Activated naive CD4-positive, alpha-beta T cell treated with anti-CD3 and anti-CD28 coated beads for 36 hours (primary cell): ENCODE measurements around the gene PALB2. TPM values are rescaled to one million over a fixed set of nuclear protein-coding genes. Genes with fewer than 3 reads are reported as not detected.
"Not testable (repeated sequence)": the region's sequence is repeated elsewhere in the genome, so short reads cannot be mapped to it uniquely, and the experiment has no call there.

ENCODE experiments used
- CTCF ChIA-PET: fragments of 350-600 bp; sonication (Branson Sonifier 250); formaldehyde crosslinking; loops from one replicate; lab custom pipeline; 2021; ENCODE audit warnings: antibody characterized with exemption; lab: Charles Lee
- DNase-seq: peaks from one replicate; pipeline ENCODE4 v3.0.0-alpha.2; 2020
- H3K27ac Mint-ChIP-seq: one replicate; pipeline ENCODE4 v1.8.0; 2021; ENCODE audit warnings: mild to moderate bottlenecking, mixed read lengths
- H3K27me3 Mint-ChIP-seq: one replicate; pipeline ENCODE4 v1.8.0; 2021; ENCODE audit warnings: low read depth, mixed read lengths
- H3K36me3 Mint-ChIP-seq: one replicate; pipeline ENCODE4 v1.8.0; 2021; ENCODE audit warnings: low read depth, mixed read lengths
- H3K4me1 Mint-ChIP-seq: one replicate; pipeline ENCODE4 v1.8.0; 2021; ENCODE audit warnings: low read depth, mixed read lengths
- H3K4me3 Mint-ChIP-seq: one replicate; pipeline ENCODE4 v1.8.0; 2021; ENCODE audit warnings: mild to moderate bottlenecking, moderate library complexity, mixed read lengths
- H3K9me3 Mint-ChIP-seq: one replicate; pipeline ENCODE4 v1.8.0; 2021; ENCODE audit warnings: mixed read lengths
- intact Hi-C: fragments of 100-400 bp; cut with micrococcal nuclease; formaldehyde crosslinking; loops from one replicate; pipeline ENCODE4 v1.15.1; 2023
- total RNA-seq, 2 experiments: library from RNA; stranded (reverse); gene quantifications; one replicate each; pipeline ENCODE4 v1.2.3, GENCODE V29; 2021

PALB2 gene
- total RNA-seq, 2 experiments from 2014 or later = 17.8 to 18.1 TPM

GRCh38 chr16:23631874-23632273 lies 9.2 kb downstream of the PALB2 start:
- H3K27me3 Mint-ChIP-seq, CTCF ChIA-PET, H3K27ac Mint-ChIP-seq, DNase-seq, intact Hi-C loops, H3K9me3 Mint-ChIP-seq, H3K4me3 Mint-ChIP-seq: not testable (repeated sequence)
- peaks cover 21% of the 10 kb centered on the region for H3K4me1 Mint-ChIP-seq
- H3K36me3 Mint-ChIP-seq = peaks cover 46% of the 10 kb centered on the region

GRCh38 chr16:23629516-23629915 lies 11.6 kb downstream of the PALB2 start:
- Mint-ChIP-seq H3K36me3 (peaks cover 47% of the 10 kb centered on the region), H3K4me1 (peaks cover 19% of the 10 kb centered on the region), H3K27me3 (no peaks in the 10 kb centered on the region), H3K9me3 (no peaks in the 10 kb centered on the region), H3K4me3 (no peak overlapping the region), H3K27ac (no peak overlapping the region)
- DNase-seq = no peak
- intact Hi-C loops = no loop called here
- CTCF ChIA-PET = no interaction called here

GRCh38 chr16:23624092-23624491 lies 17.0 kb downstream of the PALB2 start:
- peaks cover 47% of the 10 kb centered on the region for H3K36me3 Mint-ChIP-seq
- H3K9me3 Mint-ChIP-seq = no peaks in the 10 kb centered on the region
- H3K4me3 Mint-ChIP-seq = no peak overlapping the region
- intact Hi-C loops = no loop called here
- no peaks in the 10 kb centered on the region for H3K27me3 Mint-ChIP-seq
- CTCF ChIA-PET = no interaction called here
- no peak overlapping the region for H3K27ac Mint-ChIP-seq
- H3K4me1 Mint-ChIP-seq = no peaks in the 10 kb centered on the region
- no peak for DNase-seq

GRCh38 chr16:23615805-23616204 lies 25.3 kb downstream of the PALB2 start:
- intact Hi-C loops = no loop called here
- Mint-ChIP-seq H3K27ac (no peak overlapping the region), H3K4me3 (no peak overlapping the region), H3K9me3 (no peaks in the 10 kb centered on the region), H3K27me3 (no peaks in the 10 kb centered on the region), H3K4me1 (no peaks in the 10 kb centered on the region), H3K36me3 (peaks cover 31% of the 10 kb centered on the region)
- no peak for DNase-seq
- CTCF ChIA-PET = interaction anchor here (0.6 to 0.7 kb wide), 2 partner anchors 58 to 180 kb away, joined by 3 to 4 read pairs; partner anchors contain the start of gene UBFD1

GRCh38 chr16:23611936-23612335 lies 29.2 kb downstream of the PALB2 start:
- DNase-seq = no peak
- intact Hi-C loops = no loop called here
- no peak overlapping the region for H3K4me3 Mint-ChIP-seq
- peaks cover 24% of the 10 kb centered on the region for H3K36me3 Mint-ChIP-seq
- CTCF ChIA-PET = no interaction called here
- no peaks in the 10 kb centered on the region for H3K27me3 Mint-ChIP-seq
- H3K4me1 Mint-ChIP-seq = no peaks in the 10 kb centered on the region
- H3K9me3 Mint-ChIP-seq = no peaks in the 10 kb centered on the region
- no peak overlapping the region for H3K27ac Mint-ChIP-seq

- H3K27me3 Mint-ChIP-seq, H3K9me3 Mint-ChIP-seq, intact Hi-C loops, H3K4me1 Mint-ChIP-seq, H3K27ac Mint-ChIP-seq, DNase-seq, H3K4me3 Mint-ChIP-seq: not testable (repeated sequence)
- CTCF ChIA-PET = interaction anchor here (0.7 kb wide), 1 partner anchor 33 kb away, joined by 3 read pairs; no protein-coding TSS in a partner anchor
- H3K36me3 Mint-ChIP-seq = peaks cover 20% of the 10 kb centered on the region
Measured at GRCh38 chr16:23610905-23611304, 30.2 kb downstream of the PALB2 start.

GRCh38 chr16:23609929-23610328 lies 31.2 kb downstream of the PALB2 start:
- DNase-seq = no peak
- no peaks in the 10 kb centered on the region for H3K9me3 Mint-ChIP-seq
- no peaks in the 10 kb centered on the region for H3K27me3 Mint-ChIP-seq
- intact Hi-C loops = no loop called here
- no peaks in the 10 kb centered on the region for H3K4me1 Mint-ChIP-seq
- H3K27ac Mint-ChIP-seq = no peak overlapping the region
- H3K36me3 Mint-ChIP-seq = peaks cover 18% of the 10 kb centered on the region
- H3K4me3 Mint-ChIP-seq = no peak overlapping the region
- CTCF ChIA-PET = interaction anchor here (0.6 to 1.3 kb wide), 2 partner anchors 12 to 16 kb away, joined by 3 read pairs; no protein-coding TSS in a partner anchor

GRCh38 chr16:23608194-23608593 lies 32.9 kb downstream of the PALB2 start:
- no peak for DNase-seq

GRCh38 chr16:23607726-23608125 lies 33.4 kb downstream of the PALB2 start:
- H3K4me1 Mint-ChIP-seq = no peaks in the 10 kb centered on the region
- CTCF ChIA-PET = no interaction called here
- H3K4me3 Mint-ChIP-seq = no peak overlapping the region
- DNase-seq = no peak
- peaks cover 18% of the 10 kb centered on the region for H3K36me3 Mint-ChIP-seq
- H3K9me3 Mint-ChIP-seq = no peaks in the 10 kb centered on the region
- no peaks in the 10 kb centered on the region for H3K27me3 Mint-ChIP-seq
- no peak overlapping the region for H3K27ac Mint-ChIP-seq
- intact Hi-C loops = no loop called here

More at GRCh38 chr16:23608194-23608593, 32.9 kb downstream of the PALB2 start:
- Mint-ChIP-seq H3K27ac (no peak overlapping the region), H3K9me3 (no peaks in the 10 kb centered on the region), H3K4me1 (no peaks in the 10 kb centered on the region), H3K36me3 (peaks cover 18% of the 10 kb centered on the region), H3K4me3 (no peak overlapping the region), H3K27me3 (no peaks in the 10 kb centered on the region)
- intact Hi-C loops = no loop called here
- CTCF ChIA-PET = no interaction called here

- Mint-ChIP-seq H3K27me3 (no peaks in the 10 kb centered on the region), H3K27ac (peak overlapping the region; percentile 30), H3K4me1 (peaks cover 34% of the 10 kb centered on the region), H3K4me3 (peak overlapping the region; percentile 39), H3K36me3 (peaks cover 12% of the 10 kb centered on the region), H3K9me3 (no peaks in the 10 kb centered on the region)
- CTCF ChIA-PET = interaction anchor here (0.6 to 1.7 kb wide), 15 partner anchors 12 to 145 kb away, joined by 3 to 8 read pairs (median 4); partner anchors contain the start of genes EARS2 and UBFD1
- peak; percentile 30 for DNase-seq
- intact Hi-C loops = loop anchor here (2.0 to 5.0 kb wide), 2 partner anchors 90 to 414 kb away; partner anchors contain the start of gene SCNN1G
Measured at GRCh38 chr16:23597003-23597756, 43.9 kb downstream of the PALB2 start.

GRCh38 chr16:23595951-23596720 lies 45.0 kb downstream of the PALB2 start, which contains the start of gene NDUFAB1:
Gene NDUFAB1 (minus strand): TSS chr16:23596316. CDS start chr16:23596290, 26 bp downstream.
- CTCF ChIA-PET = interaction anchor here (0.6 to 1.6 kb wide), 12 partner anchors 13 to 122 kb away, joined by 3 to 8 read pairs (median 4); partner anchors contain the start of genes EARS2 and UBFD1
- peak within 1 kb of the TSS; percentile 76 for H3K27ac Mint-ChIP-seq
- peak within 1 kb of the TSS; percentile 79 for H3K4me3 Mint-ChIP-seq
- H3K27me3 Mint-ChIP-seq = no peaks in the 10 kb centered on the region
- H3K36me3 Mint-ChIP-seq = peaks cover 12% of the 10 kb centered on the region
- DNase-seq = peak; percentile 93
- intact Hi-C loops = loop anchor here (1.0 to 5.0 kb wide), 4 partner anchors 39 to 413 kb away; partner anchors contain the start of genes DCTN5, EARS2, PALB2 and SCNN1G
- no peaks in the 10 kb centered on the region for H3K9me3 Mint-ChIP-seq
- H3K4me1 Mint-ChIP-seq = peaks cover 39% of the 10 kb centered on the region
